Measurements from ENCODE around the gene ANKRD28.

Gene ANKRD28

GRCh38 chr3:15800780-15801179 lies 3.0 kb upstream of the ANKRD28 start:
- no peak for TF ChIP-seq NFRKB (IDR thresholded peaks at IDR 0.05)
- no peak for TF ChIP-seq BHLHE40 (IDR thresholded peaks at IDR 0.05; ENCODE audit: borderline replicate concordance)
- TF ChIP-seq SP1 (IDR thresholded peaks at IDR 0.05): no peak
- TF ChIP-seq ELF4 (IDR thresholded peaks at IDR 0.05): no peak
- TF ChIP-seq LEF1 (IDR thresholded peaks at IDR 0.05; ENCODE audit: borderline replicate concordance): no peak
- no peak for TF ChIP-seq FOXK2 (IDR thresholded peaks at IDR 0.05)
- no peak for TF ChIP-seq TARDBP (IDR thresholded peaks at IDR 0.05)
- no peak for TF ChIP-seq CTBP1 (IDR thresholded peaks at IDR 0.05; ENCODE audit: borderline replicate concordance)
- TF ChIP-seq L3MBTL2 (conservative IDR thresholded peaks at IDR 0.05): no peak
- no peak for TF ChIP-seq FOXM1 (IDR thresholded peaks at IDR 0.05; ENCODE audit: borderline replicate concordance)
- TF ChIP-seq FOXA1 (IDR thresholded peaks at IDR 0.05): no peak
- no peak for TF ChIP-seq ARNT (IDR thresholded peaks at IDR 0.05)
- TF ChIP-seq SUZ12 (IDR thresholded peaks at IDR 0.05): no peak
- TF ChIP-seq ZNF384 (IDR thresholded peaks at IDR 0.05): no peak
- TF ChIP-seq PKNOX1 (IDR thresholded peaks at IDR 0.05): no peak
- TF ChIP-seq HDGF (IDR thresholded peaks at IDR 0.05; ENCODE audit: borderline replicate concordance): no peak
- ChIA-PET CTCF (no interaction called here), POLR2A (no interaction called here)
- no peak for DNase-seq (ENCODE audit: extremely low spot score)

GRCh38 chr3:15800327-15800726 lies 2.5 kb upstream of the ANKRD28 start:
- ChIA-PET CTCF (no interaction called here), POLR2A (no interaction called here)
- TF ChIP-seq SUZ12 (IDR thresholded peaks at IDR 0.05) (no peak), FOXK2 (IDR thresholded peaks at IDR 0.05) (no peak), BHLHE40 (IDR thresholded peaks at IDR 0.05; ENCODE audit: borderline replicate concordance) (no peak)
- DNase-seq (ENCODE audit: extremely low spot score): no peak

GRCh38 chr3:15798533-15799245 lies 910 bp upstream of the ANKRD28 start:
- ChIA-PET CTCF (no interaction called here), POLR2A (no interaction called here)
- TF ChIP-seq BHLHE40 (IDR thresholded peaks at IDR 0.05; ENCODE audit: borderline replicate concordance) (no peak), PKNOX1 (IDR thresholded peaks at IDR 0.05) (peak; percentile 74), ARNT (IDR thresholded peaks at IDR 0.05) (no peak), HDGF (IDR thresholded peaks at IDR 0.05; ENCODE audit: borderline replicate concordance) (no peak), SP1 (IDR thresholded peaks at IDR 0.05) (no peak), ZNF384 (IDR thresholded peaks at IDR 0.05) (peak; percentile 59)
- DNase-seq (ENCODE audit: extremely low spot score): no peak

GRCh38 chr3:15796771-15797641 lies 773 bp downstream of the ANKRD28 start:
- peak; percentile 90 for TF ChIP-seq ZNF384 (IDR thresholded peaks at IDR 0.05)
- TF ChIP-seq BHLHE40 (IDR thresholded peaks at IDR 0.05; ENCODE audit: borderline replicate concordance): no peak
- TF ChIP-seq ELF4 (IDR thresholded peaks at IDR 0.05): no peak
- TF ChIP-seq L3MBTL2 (conservative IDR thresholded peaks at IDR 0.05): no peak
- CTCF ChIA-PET: interaction anchor here (0.6 kb wide), 2 partner anchors 9 to 421 kb away, joined by 3 read pairs; no protein-coding TSS in a partner anchor
- peak; percentile 32 for DNase-seq (ENCODE audit: extremely low spot score)
- POLR2A ChIA-PET: no interaction called here

GRCh38 chr3:15796331-15796730 lies 1.4 kb downstream of the ANKRD28 start:
- TF ChIP-seq PKNOX1 (IDR thresholded peaks at IDR 0.05) (no peak), CTBP1 (IDR thresholded peaks at IDR 0.05; ENCODE audit: borderline replicate concordance) (no peak), NFRKB (IDR thresholded peaks at IDR 0.05) (no peak), LEF1 (IDR thresholded peaks at IDR 0.05; ENCODE audit: borderline replicate concordance) (no peak), HDGF (IDR thresholded peaks at IDR 0.05; ENCODE audit: borderline replicate concordance) (no peak), FOXK2 (IDR thresholded peaks at IDR 0.05) (no peak), ZNF384 (IDR thresholded peaks at IDR 0.05) (no peak), BHLHE40 (IDR thresholded peaks at IDR 0.05; ENCODE audit: borderline replicate concordance) (no peak), SUZ12 (IDR thresholded peaks at IDR 0.05) (no peak), ARNT (IDR thresholded peaks at IDR 0.05) (no peak), ELF4 (IDR thresholded peaks at IDR 0.05) (no peak), L3MBTL2 (conservative IDR thresholded peaks at IDR 0.05) (no peak)
- DNase-seq (ENCODE audit: extremely low spot score): no peak
- ChIA-PET POLR2A (no interaction called here), CTCF (interaction anchor here (0.6 kb wide), 2 partner anchors 10 to 421 kb away, joined by 3 read pairs; no protein-coding TSS in a partner anchor)

GRCh38 chr3:15795651-15796308 lies 2.0 kb downstream of the ANKRD28 start:
- ChIA-PET POLR2A (no interaction called here), CTCF (no interaction called here)
- no peak for TF ChIP-seq PKNOX1 (IDR thresholded peaks at IDR 0.05)
- no peak for TF ChIP-seq SUZ12 (IDR thresholded peaks at IDR 0.05)
- no peak for TF ChIP-seq SP1 (IDR thresholded peaks at IDR 0.05)
- TF ChIP-seq FOXM1 (IDR thresholded peaks at IDR 0.05; ENCODE audit: borderline replicate concordance): no peak
- TF ChIP-seq BHLHE40 (IDR thresholded peaks at IDR 0.05; ENCODE audit: borderline replicate concordance): no peak
- no peak for TF ChIP-seq ELF4 (IDR thresholded peaks at IDR 0.05)
- TF ChIP-seq LEF1 (IDR thresholded peaks at IDR 0.05; ENCODE audit: borderline replicate concordance): no peak
- no peak for TF ChIP-seq FOXA1 (IDR thresholded peaks at IDR 0.05)
- TF ChIP-seq ARNT (IDR thresholded peaks at IDR 0.05): no peak
- TF ChIP-seq HDGF (IDR thresholded peaks at IDR 0.05; ENCODE audit: borderline replicate concordance): no peak
- no peak for TF ChIP-seq CTBP1 (IDR thresholded peaks at IDR 0.05; ENCODE audit: borderline replicate concordance)
- TF ChIP-seq ZNF384 (IDR thresholded peaks at IDR 0.05): no peak
- no peak for TF ChIP-seq NFRKB (IDR thresholded peaks at IDR 0.05)
- TF ChIP-seq L3MBTL2 (conservative IDR thresholded peaks at IDR 0.05): no peak
- no peak for TF ChIP-seq FOXK2 (IDR thresholded peaks at IDR 0.05)
- TF ChIP-seq TARDBP (IDR thresholded peaks at IDR 0.05): no peak
- no peak for DNase-seq (ENCODE audit: extremely low spot score)

All from HEK293T (cell line).